Chondrocyte (in vitro differentiated cells): ENCODE data around the gene MAGEF1. TPM values are rescaled to one million over a fixed set of nuclear protein-coding genes. Genes with fewer than 3 reads are reported as not detected.
A peak's percentile ranks its signal among the peaks of the same experiment; 100 is the strongest.

Source experiments
- DNase-seq: peaks from one replicate; pipeline ENCODE4 v3.0.0; 2021; ENCODE audit warnings: mixed read lengths, low spot score
- H3K27ac Mint-ChIP-seq: one replicate; pipeline ENCODE4 v1.8.0; 2021; ENCODE audit warnings: mild to moderate bottlenecking, moderate library complexity, mixed read lengths; ENCODE audit not compliant: unreplicated experiment
- H3K27me3 Mint-ChIP-seq: 2 replicates; pipeline ENCODE4 v1.8.0; 2021; ENCODE audit warnings: low read depth, mixed read lengths
- H3K36me3 Mint-ChIP-seq: 2 replicates; pipeline ENCODE4 v1.8.0; 2021; ENCODE audit warnings: low read depth, mixed read lengths
- H3K4me1 Mint-ChIP-seq: 2 replicates; pipeline ENCODE4 v1.8.0; 2021; ENCODE audit warnings: low read depth, mild to moderate bottlenecking, mixed read lengths
- H3K4me3 Mint-ChIP-seq: one replicate; pipeline ENCODE4 v1.8.0; 2021; ENCODE audit warnings: mild to moderate bottlenecking, moderate library complexity, mixed read lengths; ENCODE audit not compliant: unreplicated experiment
- H3K9me3 Mint-ChIP-seq: 2 replicates; pipeline ENCODE4 v1.8.0; 2021; ENCODE audit warnings: low read depth, mixed read lengths
- CTCF ChIP-seq: fragments of 200-600 bp; sonication (generic); IDR thresholded peaks from 2 replicates; pipeline ENCODE4 v1.5.0; 2021; ENCODE audit warnings: antibody characterized with exemption, mild to moderate bottlenecking, moderate library complexity
- total RNA-seq: library from RNA; stranded (reverse); gene quantifications from 3 replicates; pipeline ENCODE4 v1.2.1, GENCODE V29; 2021

The MAGEF1 gene
- total RNA-seq, 1 donor from 2014 or later = 37.8 TPM

- Mint-ChIP-seq H3K4me1 (peaks cover 54% of the 10 kb centered on the region), H3K27me3 (no peaks in the 10 kb centered on the region), H3K36me3 (peaks cover 12% of the 10 kb centered on the region), H3K9me3 (no peaks in the 10 kb centered on the region), H3K27ac (peak overlapping the region; percentile 80), H3K4me3 (peak overlapping the region; percentile 90)
- DNase-seq = no peak
- no peak for TF ChIP-seq CTCF
These were observed 580 bp upstream of the MAGEF1 start for GRCh38 chr3:184712248-184713039.

- Mint-ChIP-seq H3K27ac (peak overlapping the region; percentile 96), H3K4me3 (peak overlapping the region; percentile 90), H3K4me1 (peaks cover 40% of the 10 kb centered on the region), H3K27me3 (no peaks in the 10 kb centered on the region), H3K36me3 (peaks cover 16% of the 10 kb centered on the region), H3K9me3 (no peaks in the 10 kb centered on the region)
- DNase-seq = no peak
- TF ChIP-seq CTCF = no peak
These were observed 883 bp downstream of the MAGEF1 start for GRCh38 chr3:184710870-184711492.

GRCh38 chr3:184703657-184704056 is 8.2 kb downstream of the MAGEF1 start:
- H3K27me3 Mint-ChIP-seq = no peaks in the 10 kb centered on the region
- no peak for DNase-seq
- H3K9me3 Mint-ChIP-seq = no peaks in the 10 kb centered on the region
- no peak for TF ChIP-seq CTCF
- H3K4me3 Mint-ChIP-seq = no peak overlapping the region
- peaks cover 2% of the 10 kb centered on the region for H3K4me1 Mint-ChIP-seq
- peaks cover 7% of the 10 kb centered on the region for H3K36me3 Mint-ChIP-seq
- no peak overlapping the region for H3K27ac Mint-ChIP-seq

GRCh38 chr3:184700759-184701158 is 11.1 kb downstream of the MAGEF1 start:
- Mint-ChIP-seq H3K4me3 (no peak overlapping the region), H3K36me3 (no peaks in the 10 kb centered on the region), H3K27ac (no peak overlapping the region), H3K4me1 (peaks cover 9% of the 10 kb centered on the region), H3K9me3 (no peaks in the 10 kb centered on the region), H3K27me3 (no peaks in the 10 kb centered on the region)
- no peak for TF ChIP-seq CTCF
- DNase-seq = no peak

- no peak for DNase-seq
- H3K27me3 Mint-ChIP-seq = no peaks in the 10 kb centered on the region
- H3K36me3 Mint-ChIP-seq = no peaks in the 10 kb centered on the region
- H3K27ac Mint-ChIP-seq = no peak overlapping the region
- TF ChIP-seq CTCF = no peak
- H3K9me3 Mint-ChIP-seq = no peaks in the 10 kb centered on the region
- peaks cover 29% of the 10 kb centered on the region for H3K4me1 Mint-ChIP-seq
- no peak overlapping the region for H3K4me3 Mint-ChIP-seq
These were observed 14.0 kb downstream of the MAGEF1 start for GRCh38 chr3:184697845-184698244.
